MM.1S (cell line): Measurements from ENCODE around the gene SLC12A7.

Source experiments
- EZH2 ChIP-seq: fragments of 300-600 bp; sonication (generic); optimal IDR thresholded peaks from 2 replicates; pipeline ENCODE3; 2017; ENCODE audit warnings: low read depth, mild to moderate bottlenecking, antibody characterized with exemption, low read length, mixed read lengths
- EZH2phosphoT487 ChIP-seq: fragments of 300-600 bp; sonication (generic); IDR thresholded peaks from 2 replicates; pipeline ENCODE4 v1.6.1; 2018; ENCODE audit warnings: antibody characterized with exemption, low read length
- TF ChIP-seq, protein P1 (sequence below): fragments of 300-600 bp; sonication (generic); IDR thresholded peaks from 2 replicates; pipeline ENCODE4 v1.5.1; 2016; ENCODE audit warnings: antibody characterized with exemption, low read length, mixed read lengths

DNA sequence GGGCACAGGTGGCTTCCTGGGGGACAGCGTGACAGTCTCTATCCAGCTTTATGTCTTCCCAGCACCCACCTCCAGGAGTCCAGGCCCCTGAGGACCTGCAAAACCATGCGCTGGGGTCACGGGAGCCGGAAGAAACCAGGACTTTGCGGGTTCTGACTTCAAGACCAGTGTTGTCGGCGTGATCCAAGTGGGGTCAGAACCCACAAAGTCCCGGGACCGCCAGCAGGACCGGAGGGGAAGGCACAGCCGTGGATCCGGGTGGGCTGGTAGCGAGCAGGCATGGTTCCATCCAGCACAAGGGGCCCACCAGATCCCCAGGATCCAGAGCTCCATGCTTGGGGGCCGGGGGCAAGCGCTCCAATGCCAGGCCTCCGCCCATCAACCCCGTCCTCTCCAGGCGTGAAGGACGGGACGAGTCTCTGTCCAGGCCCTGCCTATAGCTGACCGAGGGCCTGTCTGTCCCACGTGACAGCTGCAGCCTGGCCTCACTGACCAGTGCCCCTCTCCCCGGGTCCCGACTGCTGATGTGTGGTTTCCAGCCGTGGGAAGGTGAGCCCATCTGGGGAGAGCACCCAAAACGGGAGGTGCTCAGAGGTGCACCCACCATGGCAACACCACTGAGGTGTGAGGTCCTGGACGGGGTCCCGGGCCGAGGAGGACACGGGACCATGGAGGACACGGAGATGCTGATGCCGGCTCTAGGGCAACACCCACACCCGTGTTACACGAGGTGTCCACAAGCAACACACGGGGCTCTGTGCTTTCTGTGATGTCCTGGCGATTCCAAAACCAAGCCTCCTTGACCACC, 48.9 kb downstream of the SLC12A7 start:
- TF ChIP-seq EZH2 (no peak), EZH2phosphoT487 (no peak)
- TF ChIP-seq, protein P1, sequence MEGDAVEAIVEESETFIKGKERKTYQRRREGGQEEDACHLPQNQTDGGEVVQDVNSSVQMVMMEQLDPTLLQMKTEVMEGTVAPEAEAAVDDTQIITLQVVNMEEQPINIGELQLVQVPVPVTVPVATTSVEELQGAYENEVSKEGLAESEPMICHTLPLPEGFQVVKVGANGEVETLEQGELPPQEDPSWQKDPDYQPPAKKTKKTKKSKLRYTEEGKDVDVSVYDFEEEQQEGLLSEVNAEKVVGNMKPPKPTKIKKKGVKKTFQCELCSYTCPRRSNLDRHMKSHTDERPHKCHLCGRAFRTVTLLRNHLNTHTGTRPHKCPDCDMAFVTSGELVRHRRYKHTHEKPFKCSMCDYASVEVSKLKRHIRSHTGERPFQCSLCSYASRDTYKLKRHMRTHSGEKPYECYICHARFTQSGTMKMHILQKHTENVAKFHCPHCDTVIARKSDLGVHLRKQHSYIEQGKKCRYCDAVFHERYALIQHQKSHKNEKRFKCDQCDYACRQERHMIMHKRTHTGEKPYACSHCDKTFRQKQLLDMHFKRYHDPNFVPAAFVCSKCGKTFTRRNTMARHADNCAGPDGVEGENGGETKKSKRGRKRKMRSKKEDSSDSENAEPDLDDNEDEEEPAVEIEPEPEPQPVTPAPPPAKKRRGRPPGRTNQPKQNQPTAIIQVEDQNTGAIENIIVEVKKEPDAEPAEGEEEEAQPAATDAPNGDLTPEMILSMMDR, result no peak
